ENCODE results near the gene HNMT.
"Not testable (repeated sequence)": the region's sequence is repeated elsewhere in the genome, so short reads cannot be mapped to it uniquely, and the experiment has no call there.

HNMT gene

GRCh38 chr2:137964066-137964858, at the start of gene HNMT:
HNMT (plus strand) TSS chr2:137964473; CDS start chr2:137964492, 19 bp downstream.
- DNase-seq: no peak

- no peak for DNase-seq
These were observed 43.0 kb upstream of the HNMT start for GRCh38 chr2:137921105-137921880.

- not testable (repeated sequence) for DNase-seq
These were observed 42.1 kb upstream of the HNMT start for GRCh38 chr2:137922171-137922570.

- DNase-seq: no peak
These were observed 40.3 kb upstream of the HNMT start for GRCh38 chr2:137924019-137924418.

- DNase-seq: no peak
These were observed 38.7 kb upstream of the HNMT start for GRCh38 chr2:137925599-137925998.

GRCh38 chr2:137927846-137928245, 36.4 kb upstream of the HNMT start:
- no peak for DNase-seq

- no peak for DNase-seq
These were observed 35.4 kb upstream of the HNMT start for GRCh38 chr2:137928547-137929518.

GRCh38 chr2:137929519-137929916, 34.8 kb upstream of the HNMT start:
- DNase-seq: no peak

GRCh38 chr2:137930146-137930545, 34.1 kb upstream of the HNMT start:
- no peak for DNase-seq

- no peak for DNase-seq
These were observed 28.7 kb upstream of the HNMT start for GRCh38 chr2:137935591-137935990.

GRCh38 chr2:137937246-137937645, 27.0 kb upstream of the HNMT start:
- DNase-seq: no peak

- no peak for DNase-seq
These were observed 26.5 kb upstream of the HNMT start for GRCh38 chr2:137937778-137938177.

- no peak for DNase-seq
These were observed 26.1 kb upstream of the HNMT start for GRCh38 chr2:137938204-137938603.

- no peak for DNase-seq
These were observed 25.2 kb upstream of the HNMT start for GRCh38 chr2:137939026-137939425.

GRCh38 chr2:137940154-137940553, 24.1 kb upstream of the HNMT start:
- no peak for DNase-seq

- no peak for DNase-seq
These were observed 22.0 kb upstream of the HNMT start for GRCh38 chr2:137942037-137942832.

- DNase-seq: no peak
These were observed 21.2 kb upstream of the HNMT start for GRCh38 chr2:137942833-137943677.

- DNase-seq: no peak
These were observed 20.5 kb upstream of the HNMT start for GRCh38 chr2:137943678-137944347.

GRCh38 chr2:137944714-137945113, 19.6 kb upstream of the HNMT start:
- DNase-seq: no peak

GRCh38 chr2:137945229-137945628, 19.0 kb upstream of the HNMT start:
- DNase-seq: no peak

- DNase-seq: no peak
These were observed 18.0 kb upstream of the HNMT start for GRCh38 chr2:137946227-137946626.
